ENCODE measurements around the gene PRSS16.

- TF ChIP-seq POLR2A (IDR thresholded peaks at IDR 0.05): no peak
- TF ChIP-seq CTCF (IDR thresholded peaks at IDR 0.05): no peak
- no peak for TF ChIP-seq POLR2AphosphoS5 (IDR thresholded peaks at IDR 0.05)
Measured at GRCh38 chr6:27260836-27261375, 13.4 kb downstream of the PRSS16 start.

Measured in prostate gland (tissue), 2 donors.